GM18508 (cell line): Measurements from ENCODE around the gene RHBDL1.

Source experiments
- ATAC-seq: cut with Tn5 transposase; IDR thresholded peaks from one replicate; pipeline ENCODE4 v1.9.1; 2021; ENCODE audit warnings: moderate number of reproducible peaks; ENCODE audit not compliant: insufficient read depth, unreplicated experiment

Gene RHBDL1

GRCh38 chr16:636206-637080 lies 39.0 kb upstream of the RHBDL1 start, which contains the start of gene METTL26:
METTL26 (minus strand) TSS chr16:636305; CDS start chr16:636290, 15 bp downstream.
- ATAC-seq = peak; percentile 48

GRCh38 chr16:637081-638018 lies 38.1 kb upstream of the RHBDL1 start:
- ATAC-seq = no peak

GRCh38 chr16:638034-638543 lies 37.4 kb upstream of the RHBDL1 start:
- no peak for ATAC-seq

- no peak for ATAC-seq
These were observed 36.6 kb upstream of the RHBDL1 start for GRCh38 chr16:638836-639235.

GRCh38 chr16:640614-641013 lies 34.9 kb upstream of the RHBDL1 start:
- no peak for ATAC-seq

- ATAC-seq = no peak
These were observed 33.9 kb upstream of the RHBDL1 start, which contains the start of gene MCRIP2 for GRCh38 chr16:641326-642188. MCRIP2 (plus strand) TSS chr16:641828; CDS start chr16:641992, 164 bp downstream.

DNA sequence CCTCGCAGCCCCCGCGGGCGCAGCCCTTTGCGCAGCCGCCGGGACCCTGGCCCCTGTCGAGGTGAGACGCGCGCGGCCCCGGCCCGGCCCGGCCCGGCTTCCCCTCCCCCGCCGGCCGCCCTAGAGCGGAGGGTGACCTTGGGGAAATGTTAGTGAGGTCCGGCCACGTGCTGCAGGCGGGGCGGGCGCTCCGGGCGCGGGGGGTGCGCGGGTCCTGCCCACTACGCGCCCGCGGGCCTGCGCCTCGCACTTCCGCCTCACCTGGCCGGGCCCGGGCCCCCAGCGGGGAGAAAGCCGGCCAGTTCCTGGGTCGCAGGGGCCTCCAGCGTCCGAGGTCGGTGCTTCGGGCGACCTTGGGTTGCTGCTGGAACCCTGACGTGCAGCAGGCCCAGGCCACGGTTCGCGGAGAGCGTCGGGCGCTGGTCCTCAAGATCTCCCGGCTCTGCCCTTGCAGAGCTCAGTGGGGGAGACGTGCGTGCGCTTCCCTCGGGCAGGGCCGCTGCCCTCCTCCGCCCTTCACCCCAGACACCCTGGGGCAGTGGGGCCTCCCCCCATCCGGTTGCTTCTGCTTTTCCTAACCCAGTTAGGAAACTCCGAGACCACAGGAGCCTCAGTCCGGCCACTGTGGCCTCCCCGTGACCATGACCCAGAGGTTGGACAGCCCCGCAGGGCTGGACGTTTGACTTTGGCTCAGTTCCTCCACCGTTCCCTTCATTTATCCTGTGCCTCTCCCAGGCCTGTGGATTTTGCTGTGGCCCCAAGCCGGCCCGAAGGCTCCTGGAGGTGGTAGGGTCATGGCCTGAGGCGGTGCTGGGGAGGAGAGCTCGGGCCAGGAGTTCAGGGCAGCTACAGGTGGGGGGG lies 33.1 kb upstream of the RHBDL1 start:
- ATAC-seq = no peak

GRCh38 chr16:643050-643368 lies 32.5 kb upstream of the RHBDL1 start:
- ATAC-seq = no peak

GRCh38 chr16:644556-644955 lies 30.9 kb upstream of the RHBDL1 start:
- ATAC-seq = no peak

GRCh38 chr16:645852-646678 lies 29.4 kb upstream of the RHBDL1 start:
- no peak for ATAC-seq

DNA sequence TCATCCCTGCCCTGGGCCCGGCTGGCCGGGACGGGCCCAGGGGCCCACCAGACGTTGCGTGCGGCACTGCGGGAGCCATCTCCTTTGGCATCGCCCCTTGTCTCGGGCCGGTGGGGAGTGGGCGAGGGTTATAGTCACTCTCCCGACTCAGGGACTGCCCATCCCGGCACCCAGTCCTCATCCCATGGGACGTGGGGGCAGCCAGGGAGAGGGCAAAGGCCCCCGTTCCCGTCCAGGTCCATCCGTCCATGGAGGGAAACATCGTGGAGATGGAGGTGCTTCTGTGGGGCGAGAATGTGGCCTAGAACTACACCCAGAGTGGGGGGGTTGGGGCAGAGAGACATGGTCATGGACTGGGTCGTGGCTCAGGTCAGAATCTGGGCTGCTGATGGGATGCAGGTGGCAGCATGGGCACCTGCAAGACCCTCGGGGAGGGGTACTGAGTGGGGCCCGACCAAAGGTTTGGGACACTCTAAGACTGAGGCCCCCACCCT lies 28.7 kb upstream of the RHBDL1 start:
- ATAC-seq = no peak

DNA sequence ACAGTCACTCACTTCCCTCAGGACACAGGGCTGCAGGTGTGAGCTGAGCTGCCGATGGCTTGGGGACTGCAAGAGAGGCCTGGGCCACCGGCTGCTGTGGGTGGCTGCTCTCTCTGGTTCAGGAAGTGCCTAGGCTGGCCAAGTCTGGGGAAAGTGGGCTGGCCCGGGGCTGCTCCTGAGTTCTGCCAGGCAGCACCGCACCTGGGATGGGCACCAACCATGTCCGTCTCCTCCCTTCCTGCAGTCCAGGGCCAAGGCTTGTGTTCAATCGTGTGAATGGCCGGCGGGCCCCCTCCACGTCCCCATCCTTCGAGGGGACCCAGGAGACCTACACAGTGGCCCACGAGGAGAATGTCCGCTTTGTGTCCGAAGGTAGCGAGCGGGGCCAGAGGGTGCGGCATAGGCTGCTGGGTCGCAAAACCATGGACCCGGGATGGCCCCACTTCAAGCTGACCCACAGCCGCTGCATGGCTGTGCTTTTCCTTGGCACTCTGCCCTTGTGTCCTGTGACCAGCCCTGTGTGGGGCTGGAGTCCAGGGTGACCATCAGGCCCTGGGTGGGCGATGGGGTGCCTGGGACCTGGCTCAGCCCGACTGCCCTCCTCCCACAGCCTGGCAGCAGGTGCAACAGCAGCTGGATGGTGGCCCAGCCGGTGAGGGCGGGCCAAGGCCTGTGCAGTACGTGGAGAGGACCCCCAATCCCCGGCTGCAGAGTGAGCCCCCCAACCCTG lies 28.1 kb upstream of the RHBDL1 start:
- no peak for ATAC-seq

GRCh38 chr16:648071-648780 lies 27.2 kb upstream of the RHBDL1 start:
- ATAC-seq = no peak

DNA sequence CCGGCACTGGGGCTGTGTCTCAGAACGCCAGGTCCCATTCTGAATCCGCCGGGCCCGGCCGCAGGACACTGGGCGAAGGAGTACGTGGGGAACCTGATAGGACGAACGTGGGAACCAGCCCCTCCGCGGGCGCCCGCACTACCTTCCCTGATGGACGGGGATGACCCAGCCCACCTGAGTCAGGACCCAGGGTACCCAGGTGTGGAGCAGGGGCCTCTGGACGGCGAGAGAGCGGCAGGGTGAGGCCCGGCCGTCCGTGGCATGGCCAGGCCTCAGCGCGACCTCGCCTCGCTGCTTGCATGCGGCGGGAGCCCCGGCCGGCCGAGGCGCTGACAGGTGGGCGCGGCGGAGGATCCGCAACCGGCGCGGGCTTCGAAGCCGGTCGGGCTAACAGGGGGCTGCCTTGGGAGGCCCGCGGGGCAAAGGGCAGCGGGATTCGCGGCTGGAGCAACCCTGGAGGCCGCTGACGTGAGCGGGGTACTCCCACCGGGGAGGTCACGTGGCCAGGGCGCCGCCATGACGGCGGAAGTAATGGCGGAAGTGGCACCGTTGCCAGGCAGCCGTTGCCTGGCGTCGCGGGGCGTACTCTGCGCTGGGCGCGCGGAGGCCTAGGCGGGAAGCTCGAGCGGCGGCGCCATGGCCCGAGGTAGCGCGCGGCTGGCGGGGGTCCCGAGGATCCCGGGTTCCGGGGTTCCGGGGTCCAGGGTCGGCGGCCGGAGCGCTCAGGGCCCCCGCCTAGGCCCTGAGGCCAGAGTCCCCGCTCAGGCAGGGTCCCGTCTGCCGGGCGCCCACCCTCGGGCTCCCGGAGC lies 26.5 kb upstream of the RHBDL1 start, which contains the start of gene WDR90:
TSS of gene WDR90 (plus strand) at position 585 of the 809 bp plus-strand sequence. CDS start at position 637, 52 bp downstream.
- ATAC-seq = peak; percentile 43

DNA sequence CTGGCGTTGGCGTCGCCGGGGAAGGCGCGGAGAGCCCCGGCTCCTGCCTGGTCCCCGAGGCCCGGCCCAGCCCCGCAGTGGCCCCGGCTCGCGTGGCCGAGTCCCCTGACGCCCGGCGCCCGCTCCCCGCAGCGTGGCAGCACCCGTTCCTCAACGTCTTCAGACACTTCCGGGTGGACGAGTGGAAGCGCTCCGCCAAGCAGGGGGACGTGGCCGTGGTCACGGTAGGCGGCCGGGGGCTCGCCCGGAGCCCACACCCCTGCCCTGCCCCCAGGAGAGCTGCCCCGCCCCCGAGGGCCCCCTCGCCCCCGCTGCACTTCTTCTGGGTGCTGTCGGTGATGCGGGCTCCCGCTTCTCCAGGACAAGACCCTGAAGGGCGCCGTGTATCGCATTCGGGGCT lies 25.8 kb upstream of the RHBDL1 start:
- no peak for ATAC-seq

DNA sequence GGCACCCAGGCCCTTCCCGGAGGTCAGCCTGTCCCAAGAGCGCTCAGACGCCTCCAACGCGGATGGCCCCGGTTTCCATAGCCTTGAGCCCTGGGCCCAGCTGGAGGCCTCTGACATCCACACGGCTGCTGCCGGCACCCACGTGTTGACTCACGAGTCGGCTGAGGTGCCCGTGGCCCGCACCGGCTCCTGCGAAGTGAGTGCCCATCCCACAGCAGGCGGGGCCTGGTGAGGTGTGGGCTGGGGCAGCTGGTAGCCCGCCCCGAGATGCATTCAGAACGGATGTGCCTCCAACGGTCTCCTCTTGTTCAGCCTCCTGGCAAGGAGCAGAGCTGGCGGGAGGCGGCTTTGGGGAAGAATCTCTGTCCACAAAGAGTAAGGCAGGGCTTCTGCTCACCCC lies 23.6 kb upstream of the RHBDL1 start:
- no peak for ATAC-seq
